Fibroblast of skin of left biceps (primary cell): ENCODE data around the gene POLRMT.

ENCODE experiments used
- DNase-seq, 2 experiments: peaks; one replicate each; pipeline ENCODE4 v3.0.0-alpha.2; 2013; ENCODE audit warnings: low read depth in 2 of 2

Gene POLRMT

GRCh38 chr19:662962-663681, 29.8 kb upstream of the POLRMT start, which contains the start of gene RNF126:
Gene RNF126, minus strand, starts transcription at chr19:663214. Its CDS starts 93 bp downstream, at chr19:663121.
- peak; percentile 84 to 85 for DNase-seq

GRCh38 chr19:662207-662961, 29.0 kb upstream of the POLRMT start:
- no peak for DNase-seq

- DNase-seq, result no peak
These were observed 28.3 kb upstream of the POLRMT start for GRCh38 chr19:661427-662196.

- no peak for DNase-seq
These were observed 27.6 kb upstream of the POLRMT start for GRCh38 chr19:660793-661426.

GRCh38 chr19:658916-659839, 25.8 kb upstream of the POLRMT start:
- no peak for DNase-seq

GRCh38 chr19:658059-658839, 24.9 kb upstream of the POLRMT start:
- DNase-seq, result no peak

GRCh38 chr19:657611-658010, 24.3 kb upstream of the POLRMT start:
- DNase-seq, result no peak

- no peak for DNase-seq
These were observed 23.6 kb upstream of the POLRMT start for GRCh38 chr19:656751-657559.

- no peak for DNase-seq
These were observed 22.4 kb upstream of the POLRMT start for GRCh38 chr19:655691-656090.

GRCh38 chr19:653425-653824, 20.1 kb upstream of the POLRMT start:
- no peak for DNase-seq

GRCh38 chr19:652467-653389, 19.4 kb upstream of the POLRMT start:
- DNase-seq, result no peak

- no peak for DNase-seq
These were observed 18.7 kb upstream of the POLRMT start for GRCh38 chr19:651991-652390.

- DNase-seq, result no peak
These were observed 17.9 kb upstream of the POLRMT start for GRCh38 chr19:651114-651818.

GRCh38 chr19:650121-650520, 16.8 kb upstream of the POLRMT start:
- DNase-seq, result no peak

GRCh38 chr19:648904-649801, 15.8 kb upstream of the POLRMT start:
- DNase-seq, result no peak

GRCh38 chr19:648305-648704, 15.0 kb upstream of the POLRMT start:
- DNase-seq, result no peak
